PC-3 (cell line): ENCODE data around the gene WTIP. TPM values are rescaled to one million over a fixed set of nuclear protein-coding genes. Genes with fewer than 3 reads are reported as not detected.

Experiments used
- ATAC-seq: fragments of 200-7000 bp; cut with Tn5 transposase; 2 replicates; pipeline ENCODE4 v1.9.1; 2020; ENCODE audit warnings: mild to moderate bottlenecking, moderate library complexity
- BruUV-seq: library from RNA; stranded (reverse); fragments of 400-500 nt; replicated peaks from 2 replicates; lab custom pipeline; 2021; lab: Mats Ljungman, UMichigan
- CTCF ChIA-PET: fragments of 300-600 bp; sonication (Branson Sonifier 250); formaldehyde crosslinking; loops from one replicate; lab custom pipeline; 2022; ENCODE audit warnings: antibody characterized with exemption; lab: Charles Lee
- POLR2A ChIA-PET: fragments of 300-600 bp; sonication (Branson Sonifier 250); formaldehyde crosslinking; loops from one replicate; lab custom pipeline; 2022; ENCODE audit warnings: antibody characterized with exemption; ENCODE audit not compliant: unreplicated experiment; lab: Charles Lee
- DNase-seq: peaks from one replicate; pipeline ENCODE4 v3.0.0-alpha.2; 2015
- H2AFZ ChIP-seq: fragments of 300-600 bp; sonication (generic); 2 replicates; pipeline ENCODE4 v1.6.0; 2016; ENCODE audit warnings: antibody characterized with exemption, low read length
- H3F3A ChIP-seq: fragments of 300-600 bp; sonication (generic); one replicate; pipeline ENCODE4 v1.6.0; 2017; ENCODE audit warnings: antibody characterized with exemption, low read length, control low read depth, mild to moderate bottlenecking; ENCODE audit not compliant: unreplicated experiment
- H3K27ac ChIP-seq: fragments of 300-600 bp; sonication (generic); 2 replicates; pipeline ENCODE4 v1.5.1; 2016; ENCODE audit warnings: mild to moderate bottlenecking, low read length
- H3K27me3 ChIP-seq: fragments of 300-600 bp; sonication (generic); 2 replicates; pipeline ENCODE4 v1.6.1; 2016; ENCODE audit warnings: low read length, mixed read lengths
- H3K36me3 ChIP-seq: fragments of 300-600 bp; sonication (generic); 2 replicates; pipeline ENCODE4 v1.6.1; 2016; ENCODE audit warnings: low read depth, mixed run types, low read length, mixed read lengths
- H3K4me1 ChIP-seq: fragments of 300-600 bp; sonication (generic); 2 replicates; pipeline ENCODE4 v1.5.1; 2016; ENCODE audit warnings: low read length; ENCODE audit not compliant: insufficient read depth
- H3K4me2 ChIP-seq: fragments of 300-600 bp; sonication (generic); 2 replicates; pipeline ENCODE4 v1.6.0; 2016; ENCODE audit warnings: low read length
- H3K4me3 ChIP-seq: fragments of 300-600 bp; sonication (generic); 2 replicates; pipeline ENCODE4 v1.5.1; 2016; ENCODE audit warnings: mild to moderate bottlenecking, low read length, mixed read lengths
- H3K79me2 ChIP-seq: fragments of 300-600 bp; sonication (generic); 2 replicates; pipeline ENCODE4 v1.6.1; 2017; ENCODE audit warnings: low read length, mixed read lengths
- H3K9ac ChIP-seq: fragments of 300-600 bp; sonication (generic); 2 replicates; pipeline ENCODE4 v1.6.0; 2016; ENCODE audit warnings: mild to moderate bottlenecking, low read length
- H3K9me2 ChIP-seq: fragments of 300-600 bp; sonication (generic); replicated peaks from 2 replicates; pipeline ENCODE4 v1.6.1; 2016; ENCODE audit warnings: mixed run types, low read length, mixed read lengths
- H3K9me3 ChIP-seq: fragments of 300-600 bp; sonication (generic); 2 replicates; pipeline ENCODE4 v1.6.1; 2016; ENCODE audit warnings: low read length, mixed read lengths
- H4K20me1 ChIP-seq: fragments of 300-600 bp; sonication (generic); 2 replicates; pipeline ENCODE4 v1.6.1; 2016; ENCODE audit warnings: low read length, mixed read lengths
- CTCF ChIP-seq: fragments of 300-600 bp; sonication (generic); conservative IDR thresholded peaks from 2 replicates; pipeline ENCODE4 v1.5.1; 2017; ENCODE audit warnings: antibody characterized with exemption, low read depth, mild to moderate bottlenecking, low read length
- EZH2 ChIP-seq: fragments of 300-600 bp; sonication (generic); IDR thresholded peaks from one replicate; pipeline ENCODE4 v1.6.1; 2017; ENCODE audit warnings: antibody characterized with exemption, mild to moderate bottlenecking, low read length; ENCODE audit not compliant: unreplicated experiment
- EZH2phosphoT487 ChIP-seq: fragments of 300-600 bp; sonication (generic); IDR thresholded peaks from 2 replicates; pipeline ENCODE4 v1.6.1; 2018; ENCODE audit warnings: mild to moderate bottlenecking, antibody characterized with exemption, low read length, borderline replicate concordance
- intact Hi-C: fragments of 100-400 bp; cut with micrococcal nuclease; formaldehyde crosslinking; loops from 2 replicates; pipeline ENCODE4 v1.9.0; 2023
- total RNA-seq: library from RNA; depleted of rRNA; stranded (reverse); fragments of >200 nt; gene quantifications from 2 replicates; pipeline ENCODE4 v1.2.3, GENCODE V29; 2014

Gene WTIP
- total RNA-seq, 1 experiment from 2014 or later: 5.2 TPM

GRCh38 chr19:34487651-34488051, 6.1 kb downstream of the WTIP start:
- DNase-seq (no peak), ATAC-seq (no peak)
- no peak overlapping the region for H3K4me3 ChIP-seq
- no peaks in the 10 kb centered on the region for H3K79me2 ChIP-seq
- H3K27ac ChIP-seq: no peak overlapping the region
- intact Hi-C loops: no loop called here
- H3K27me3 ChIP-seq: no peaks in the 10 kb centered on the region
- H3K9me3 ChIP-seq: no peaks in the 10 kb centered on the region
- no peaks in the 10 kb centered on the region for H3K36me3 ChIP-seq
- no TSS peak for BruUV-seq
- H3K9me2 ChIP-seq: no peaks in the 10 kb centered on the region
- H3F3A ChIP-seq: no peaks in the 10 kb centered on the region
- H3K9ac ChIP-seq: no peak overlapping the region
- H3K4me1 ChIP-seq: no peaks in the 10 kb centered on the region
- no peak overlapping the region for H2AFZ ChIP-seq
- H3K4me2 ChIP-seq: no peak overlapping the region
- no peaks in the 10 kb centered on the region for H4K20me1 ChIP-seq
- CTCF ChIA-PET: no interaction called here
- POLR2A ChIA-PET: no interaction called here
- no peak for TF ChIP-seq EZH2
- no peak for TF ChIP-seq CTCF

- ChIA-PET POLR2A (no interaction called here), CTCF (no interaction called here)
- Histone ChIP-seq H3K9ac (no peak overlapping the region), H3K27me3 (no peaks in the 10 kb centered on the region), H3K9me3 (no peaks in the 10 kb centered on the region), H3K9me2 (no peaks in the 10 kb centered on the region), H3K4me3 (no peak overlapping the region), H4K20me1 (no peaks in the 10 kb centered on the region), H3K79me2 (no peaks in the 10 kb centered on the region), H3K27ac (no peak overlapping the region), H3K4me1 (no peaks in the 10 kb centered on the region), H3K36me3 (no peaks in the 10 kb centered on the region), H2AFZ (no peak overlapping the region), H3K4me2 (no peak overlapping the region), H3F3A (no peaks in the 10 kb centered on the region)
- DNase-seq (no peak), ATAC-seq (no peak)
- TF ChIP-seq CTCF: no peak
- no peak for TF ChIP-seq EZH2
- no peak for TF ChIP-seq EZH2phosphoT487
- intact Hi-C loops: no loop called here
- BruUV-seq: no TSS peak
Measured at GRCh38 chr19:34489175-34489574, 7.6 kb downstream of the WTIP start.

- intact Hi-C loops: no loop called here
- no peaks in the 10 kb centered on the region for H3K36me3 ChIP-seq
- CTCF ChIA-PET: no interaction called here
- POLR2A ChIA-PET: no interaction called here
- no peak for TF ChIP-seq CTCF
- no peak for TF ChIP-seq EZH2
- no peak overlapping the region for H3K4me3 ChIP-seq
- no peaks in the 10 kb centered on the region for H3K9me2 ChIP-seq
- ATAC-seq (no peak), DNase-seq (no peak)
- no peaks in the 10 kb centered on the region for H3F3A ChIP-seq
- H2AFZ ChIP-seq: no peak overlapping the region
- BruUV-seq: no TSS peak
- no peak overlapping the region for H3K4me2 ChIP-seq
- no peak overlapping the region for H3K27ac ChIP-seq
- no peaks in the 10 kb centered on the region for H3K4me1 ChIP-seq
- H3K27me3 ChIP-seq: no peaks in the 10 kb centered on the region
- no peaks in the 10 kb centered on the region for H3K79me2 ChIP-seq
- no peaks in the 10 kb centered on the region for H3K9me3 ChIP-seq
- no peaks in the 10 kb centered on the region for H4K20me1 ChIP-seq
- H3K9ac ChIP-seq: no peak overlapping the region
Measured at GRCh38 chr19:34490141-34490766, 8.7 kb downstream of the WTIP start.
